ENCODE results near the gene TCF7L1. TPM values are rescaled to one million over a fixed set of nuclear protein-coding genes. Genes with fewer than 3 reads are reported as not detected.
A peak's percentile ranks its signal among the peaks of the same experiment; 100 is the strongest.

TCF7L1 gene
- total and polyA plus RNA-seq, 2 donors (not counting 3 experiments of a cell fraction or from before 2014, with no cell fraction given), result 9.6 to 17.4 TPM

DNA sequence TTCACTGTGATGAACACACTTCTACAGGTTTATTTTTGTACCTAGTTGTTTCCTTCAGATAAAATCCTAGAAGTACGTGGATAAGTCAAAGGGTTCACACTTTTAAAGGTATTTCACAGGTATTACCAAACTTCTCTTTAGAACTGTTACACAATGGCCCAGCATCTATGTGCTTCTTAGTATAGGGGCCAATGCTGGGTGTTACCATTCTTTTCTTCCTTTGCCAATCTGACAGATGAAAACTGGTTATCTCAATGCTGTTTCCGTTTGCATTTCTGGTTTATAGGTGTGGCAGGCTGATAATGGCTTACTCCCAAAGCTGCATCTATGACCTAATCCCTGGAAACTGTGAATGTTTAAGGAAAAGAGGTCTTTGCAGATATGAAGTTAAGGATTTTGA is 2.8 kb upstream of the TCF7L1 start:
- POLR2A ChIA-PET, result no interaction called here

More for the DNA sequence above, 2.8 kb upstream of the TCF7L1 start:
- H3K27ac ChIP-seq (ENCODE audit: insufficient read depth, low read depth, low read length), result no peak overlapping the region
- CTCF ChIA-PET, result interaction anchor here (0.8 to 5.8 kb wide), 15 partner anchors 9 to 168 kb away, joined by 3 to 139 read pairs (median 3); no protein-coding TSS in a partner anchor
- no peaks in the 10 kb centered on the region for H3K9me1 ChIP-seq (replicated peaks; ENCODE audit: control insufficient read depth, extremely low read depth, insufficient read depth, low read length)
- no peaks in the 10 kb centered on the region for H3K79me2 ChIP-seq (ENCODE audit: control insufficient read depth, insufficient read depth, low read length)
- H3K36me3 ChIP-seq (ENCODE audit: control insufficient read depth in 2 of 2, extremely low read depth in 1 of 2, insufficient read depth in 2 of 2, low read length in 2 of 2), result no peaks in the 10 kb centered on the region
- BruUV-seq (replicated peaks), result no TSS peak
- no peak overlapping the region for H3K4me2 ChIP-seq (ENCODE audit: insufficient read depth, low read length)
- DNase-seq (ENCODE audit: low read depth, low spot score), result no peak
- dilution Hi-C loops (cut with MboI; ENCODE audit: extremely low pct_ligation_motif_present, low sequenced_read_pairs) (no loop called here), intact Hi-C loops (cut with micrococcal nuclease) (no loop called here)
- peaks cover 13% of the 10 kb centered on the region for H3K4me1 ChIP-seq (ENCODE audit: control insufficient read depth, extremely low read depth, insufficient read depth, low read length)
- peak; percentile 8 for FAIRE-seq
- TF ChIP-seq POLR2A (IDR thresholded peaks at IDR 0.05; ENCODE audit: low read depth, low read length) (no peak), MYC (IDR thresholded peaks at IDR 0.05; ENCODE audit: low read depth, low read length) (no peak), EZH2 (IDR thresholded peaks at IDR 0.05; ENCODE audit: borderline replicate concordance, low read depth, low read length, severe bottlenecking) (no peak), FOS (IDR thresholded peaks at IDR 0.05; ENCODE audit: borderline replicate concordance, insufficient read depth, low read length) (no peak), JUN (IDR thresholded peaks at IDR 0.05; ENCODE audit: borderline replicate concordance, insufficient read depth, insufficient read length, low read depth) (no peak), POLR2AphosphoS5 (IDR thresholded peaks at IDR 0.05; ENCODE audit: insufficient read depth, low read depth, low read length) (no peak), GATA2 (IDR thresholded peaks at IDR 0.05; ENCODE audit: insufficient read depth, insufficient read length, low read depth, low read length) (no peak)
- TF ChIP-seq, protein P1, sequence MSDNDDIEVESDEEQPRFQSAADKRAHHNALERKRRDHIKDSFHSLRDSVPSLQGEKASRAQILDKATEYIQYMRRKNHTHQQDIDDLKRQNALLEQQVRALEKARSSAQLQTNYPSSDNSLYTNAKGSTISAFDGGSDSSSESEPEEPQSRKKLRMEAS (IDR thresholded peaks at IDR 0.05; ENCODE audit: insufficient read depth, insufficient read length), result no peak
- TF ChIP-seq, protein P2, sequence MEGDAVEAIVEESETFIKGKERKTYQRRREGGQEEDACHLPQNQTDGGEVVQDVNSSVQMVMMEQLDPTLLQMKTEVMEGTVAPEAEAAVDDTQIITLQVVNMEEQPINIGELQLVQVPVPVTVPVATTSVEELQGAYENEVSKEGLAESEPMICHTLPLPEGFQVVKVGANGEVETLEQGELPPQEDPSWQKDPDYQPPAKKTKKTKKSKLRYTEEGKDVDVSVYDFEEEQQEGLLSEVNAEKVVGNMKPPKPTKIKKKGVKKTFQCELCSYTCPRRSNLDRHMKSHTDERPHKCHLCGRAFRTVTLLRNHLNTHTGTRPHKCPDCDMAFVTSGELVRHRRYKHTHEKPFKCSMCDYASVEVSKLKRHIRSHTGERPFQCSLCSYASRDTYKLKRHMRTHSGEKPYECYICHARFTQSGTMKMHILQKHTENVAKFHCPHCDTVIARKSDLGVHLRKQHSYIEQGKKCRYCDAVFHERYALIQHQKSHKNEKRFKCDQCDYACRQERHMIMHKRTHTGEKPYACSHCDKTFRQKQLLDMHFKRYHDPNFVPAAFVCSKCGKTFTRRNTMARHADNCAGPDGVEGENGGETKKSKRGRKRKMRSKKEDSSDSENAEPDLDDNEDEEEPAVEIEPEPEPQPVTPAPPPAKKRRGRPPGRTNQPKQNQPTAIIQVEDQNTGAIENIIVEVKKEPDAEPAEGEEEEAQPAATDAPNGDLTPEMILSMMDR (IDR thresholded peaks at IDR 0.05; ENCODE audit: extremely low read depth in 1 of 2, insufficient read depth in 1 of 2, low read depth in 1 of 2, low read length in 2 of 2), result no peak
- no peak overlapping the region for H2AFZ ChIP-seq (ENCODE audit: low read depth, low read length)
- H4K20me1 ChIP-seq (replicated peaks; ENCODE audit: control insufficient read depth, extremely low read depth, insufficient read depth, low read length), result no peaks in the 10 kb centered on the region
- H3K27me3 ChIP-seq (ENCODE audit: control insufficient read depth in 2 of 2, insufficient read depth in 2 of 2, low read length in 2 of 2), result peaks cover 3 to 6% of the 10 kb centered on the region in 2 experiments
- H3K9ac ChIP-seq (replicated peaks; ENCODE audit: extremely low read depth, insufficient read depth, low read length), result no peak overlapping the region
- H3K9me3 ChIP-seq (replicated peaks; ENCODE audit: control insufficient read depth, insufficient read depth, low read length), result no peaks in the 10 kb centered on the region
- no peak overlapping the region for H3K4me3 ChIP-seq (replicated peaks in 1 of 3; ENCODE audit: insufficient read depth in 1 of 3, low read depth in 1 of 3, low read length in 3 of 3)

Data from endothelial cell of umbilical vein (primary cell).